CD4-positive, alpha-beta T cell (primary cell): ENCODE data around the gene ETV5. TPM values are rescaled to one million over a fixed set of nuclear protein-coding genes. Genes with fewer than 3 reads are reported as not detected.

Source experiments
- ATAC-seq: fragments of 200-7000 bp; cut with Tn5 transposase; one replicate; pipeline ENCODE4 v1.10.0; 2022; ENCODE audit warnings: mild to moderate bottlenecking; ENCODE audit not compliant: poor library complexity
- CTCF ChIA-PET: fragments of 350-600 bp; sonication (Branson Sonifier 250); formaldehyde crosslinking; loops from one replicate; lab custom pipeline; 2021; ENCODE audit warnings: antibody characterized with exemption, inconsistent platforms; lab: Charles Lee
- POLR2A ChIA-PET: fragments of 350-600 bp; sonication (Branson Sonifier 250); formaldehyde crosslinking; loops from one replicate; lab custom pipeline; 2021; ENCODE audit warnings: antibody characterized with exemption, inconsistent platforms; lab: Charles Lee
- DNase-seq, 14 experiments: peaks; one replicate each; pipeline ENCODE4 v3.0.0-alpha.2; 2013 to 2020; ENCODE audit warnings: mixed read lengths in 2 of 14
- H3K27ac ChIP-seq, 2 donors: one replicate each; pipeline versions ENCODE4 v1.5.1 to v1.7.0; 2013; ENCODE audit warnings: low read length in 2 of 2, low read depth in 1 of 2, mild to moderate bottlenecking in 1 of 2
- H3K27me3 ChIP-seq, 2 experiments: 1 replicate in 1 of 2; 2 replicates in 1 of 2; pipeline versions ENCODE4 v1.6.1 to v1.7.0; 2013; ENCODE audit warnings: low read length in 2 of 2, control low read depth in 1 of 2, mild to moderate bottlenecking in 1 of 2, moderate library complexity in 1 of 2; ENCODE audit not compliant: insufficient read depth in 2 of 2, control insufficient read depth in 1 of 2
- H3K36me3 ChIP-seq: one replicate; pipeline ENCODE4 v1.6.1; 2013; ENCODE audit warnings: low read length, control low read depth; ENCODE audit not compliant: insufficient read depth
- H3K4me1 ChIP-seq: one replicate; pipeline ENCODE4 v1.6.1; 2013; ENCODE audit warnings: low read length, control low read depth; ENCODE audit not compliant: insufficient read depth
- H3K4me3 ChIP-seq: one replicate; pipeline ENCODE4 v1.5.1; 2013; ENCODE audit warnings: mild to moderate bottlenecking, low read length, moderate library complexity
- H3K9me3 ChIP-seq, 2 experiments: 1 replicate in 1 of 2; 2 replicates in 1 of 2; pipeline versions ENCODE4 v1.6.1 to v1.7.0; 2013; ENCODE audit warnings: low read length in 2 of 2, mild to moderate bottlenecking in 2 of 2, control low read depth in 1 of 2, moderate library complexity in 1 of 2; ENCODE audit not compliant: control insufficient read depth in 1 of 2, insufficient read depth in 1 of 2
- H3K27ac Mint-ChIP-seq: one replicate; pipeline ENCODE4 v1.8.0; 2020; ENCODE audit warnings: mixed read lengths
- H3K27me3 Mint-ChIP-seq: one replicate; pipeline ENCODE4 v1.8.0; 2021; ENCODE audit warnings: mixed read lengths
- H3K36me3 Mint-ChIP-seq: one replicate; pipeline ENCODE4 v1.8.0; 2021; ENCODE audit warnings: low read depth, mixed read lengths
- H3K4me1 Mint-ChIP-seq: one replicate; pipeline ENCODE4 v1.8.0; 2021; ENCODE audit warnings: low read depth, mixed read lengths
- H3K4me3 Mint-ChIP-seq: one replicate; pipeline ENCODE4 v1.8.0; 2020; ENCODE audit warnings: mild to moderate bottlenecking, mixed read lengths
- H3K9me3 Mint-ChIP-seq: one replicate; pipeline ENCODE4 v1.8.0; 2020; ENCODE audit warnings: mixed read lengths
- CTCF ChIP-seq: fragments of 200-600 bp; IDR thresholded peaks from one replicate; pipeline ENCODE4 v1.8.0; 2022; ENCODE audit warnings: antibody characterized with exemption, mild to moderate bottlenecking
- intact Hi-C, 2 experiments: fragments of 100-400 bp; cut with DNase I in 1 of 2; cut with micrococcal nuclease in 1 of 2; formaldehyde crosslinking; loops; one replicate each; pipeline versions ENCODE4 v1.15.1 to v1.9.0; 2023 to 2025; cut with DNase I, micrococcal nuclease
- total RNA-seq, 174 experiments: library from RNA in 2 of 174; stranded (reverse) in 2 of 174; gene quantifications; one replicate each; pipeline ENCODE4 v1.2.3 and lab custom pipeline; 2021 to 2026

Gene ETV5
- total RNA-seq, 2 experiments from 2014 or later, result not detected

- no peaks in the 10 kb centered on the region for H3K36me3 Mint-ChIP-seq
- ChIA-PET POLR2A (no interaction called here), CTCF (no interaction called here)
- Histone ChIP-seq H3K27me3 (peaks cover 4 to 8% of the 10 kb centered on the region in 2 experiments), H3K4me1 (no peaks in the 10 kb centered on the region), H3K27ac (no peak overlapping the region), H3K4me3 (no peak overlapping the region), H3K9me3 (peaks cover 0 to 7% of the 10 kb centered on the region in 2 experiments), H3K36me3 (no peaks in the 10 kb centered on the region)
- peaks cover 15% of the 10 kb centered on the region for H3K27me3 Mint-ChIP-seq
- no peaks in the 10 kb centered on the region for H3K4me1 Mint-ChIP-seq
- intact Hi-C loops, result no loop called here
- no peak for TF ChIP-seq CTCF
- no peak for DNase-seq
- H3K27ac Mint-ChIP-seq, result no peak overlapping the region
- no peak overlapping the region for H3K4me3 Mint-ChIP-seq
- no peaks in the 10 kb centered on the region for H3K9me3 Mint-ChIP-seq
- no peak for ATAC-seq
Observed at GRCh38 chr3:186014866-186015265, 94.0 kb downstream of the ETV5 start.

GRCh38 chr3:186013312-186013711 is 95.6 kb downstream of the ETV5 start:
- ChIA-PET CTCF (no interaction called here), POLR2A (no interaction called here)
- no peak for TF ChIP-seq CTCF

GRCh38 chr3:186012137-186012536 is 96.8 kb downstream of the ETV5 start:
- Mint-ChIP-seq H3K27me3 (peaks cover 18% of the 10 kb centered on the region), H3K4me1 (no peaks in the 10 kb centered on the region), H3K27ac (no peak overlapping the region), H3K36me3 (no peaks in the 10 kb centered on the region), H3K9me3 (no peaks in the 10 kb centered on the region), H3K4me3 (no peak overlapping the region)
- no peaks in the 10 kb centered on the region for H3K36me3 ChIP-seq
- CTCF ChIA-PET, result no interaction called here
- no peak overlapping the region for H3K4me3 ChIP-seq
- no peak for DNase-seq
- ATAC-seq, result no peak
- peaks cover 0 to 5% of the 10 kb centered on the region in 2 experiments for H3K9me3 ChIP-seq
- intact Hi-C loops, result no loop called here
- no peak for TF ChIP-seq CTCF
- H3K27ac ChIP-seq, result no peak overlapping the region
- no peaks in the 10 kb centered on the region for H3K4me1 ChIP-seq
- peaks cover 4 to 10% of the 10 kb centered on the region in 2 experiments for H3K27me3 ChIP-seq
- POLR2A ChIA-PET, result interaction anchor here (0.6 kb wide), 1 partner anchor 227 kb away, joined by 3 read pairs; no protein-coding TSS in a partner anchor

More at GRCh38 chr3:186013312-186013711, 95.6 kb downstream of the ETV5 start:
- Histone ChIP-seq H3K27me3 (peaks cover 4 to 10% of the 10 kb centered on the region in 2 experiments), H3K4me3 (no peak overlapping the region), H3K36me3 (no peaks in the 10 kb centered on the region), H3K9me3 (peaks cover 0 to 7% of the 10 kb centered on the region in 2 experiments), H3K4me1 (no peaks in the 10 kb centered on the region), H3K27ac (no peak overlapping the region)
- Mint-ChIP-seq H3K4me3 (no peak overlapping the region), H3K27me3 (peaks cover 15% of the 10 kb centered on the region), H3K27ac (no peak overlapping the region), H3K9me3 (no peaks in the 10 kb centered on the region), H3K4me1 (no peaks in the 10 kb centered on the region), H3K36me3 (no peaks in the 10 kb centered on the region)
- DNase-seq (no peak), ATAC-seq (no peak)
- intact Hi-C loops, result no loop called here
